AG10803 (cell line): ENCODE results near the gene SLC43A3.

Experiments
- DNase-seq: peaks from one replicate; pipeline ENCODE4 v3.0.0; 2010; ENCODE audit warnings: low read depth
- H3K4me3 ChIP-seq: 2 replicates; pipeline ENCODE4 v1.5.1; 2011; ENCODE audit warnings: mild to moderate bottlenecking, low read length, control low read depth
- TF ChIP-seq, protein P1 (sequence below): conservative IDR thresholded peaks from 2 replicates; pipeline ENCODE4 v1.5.1; 2011; ENCODE audit warnings: mild to moderate bottlenecking, low read length, control low read depth, inconsistent platforms

The SLC43A3 gene

DNA sequence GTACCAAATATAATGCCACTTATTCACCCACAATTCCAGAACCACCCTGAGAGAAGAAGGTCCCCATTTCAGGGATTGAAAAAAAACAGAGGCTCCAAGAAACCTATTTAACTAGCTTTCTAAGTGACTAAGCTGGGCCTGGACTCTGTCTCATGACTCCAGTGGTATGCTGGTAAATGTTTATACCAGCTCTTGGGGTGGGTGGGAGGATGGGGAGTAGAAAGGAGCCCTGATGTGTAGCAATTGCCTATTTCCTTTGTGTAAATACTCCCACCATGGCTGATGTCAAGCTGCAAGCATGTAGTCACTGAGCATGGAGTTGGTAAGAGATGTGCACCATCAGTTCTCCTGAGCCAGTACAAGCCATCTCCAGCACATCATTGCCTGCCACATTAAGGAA lies 48.7 kb downstream of the SLC43A3 start:
- TF ChIP-seq, protein P1, sequence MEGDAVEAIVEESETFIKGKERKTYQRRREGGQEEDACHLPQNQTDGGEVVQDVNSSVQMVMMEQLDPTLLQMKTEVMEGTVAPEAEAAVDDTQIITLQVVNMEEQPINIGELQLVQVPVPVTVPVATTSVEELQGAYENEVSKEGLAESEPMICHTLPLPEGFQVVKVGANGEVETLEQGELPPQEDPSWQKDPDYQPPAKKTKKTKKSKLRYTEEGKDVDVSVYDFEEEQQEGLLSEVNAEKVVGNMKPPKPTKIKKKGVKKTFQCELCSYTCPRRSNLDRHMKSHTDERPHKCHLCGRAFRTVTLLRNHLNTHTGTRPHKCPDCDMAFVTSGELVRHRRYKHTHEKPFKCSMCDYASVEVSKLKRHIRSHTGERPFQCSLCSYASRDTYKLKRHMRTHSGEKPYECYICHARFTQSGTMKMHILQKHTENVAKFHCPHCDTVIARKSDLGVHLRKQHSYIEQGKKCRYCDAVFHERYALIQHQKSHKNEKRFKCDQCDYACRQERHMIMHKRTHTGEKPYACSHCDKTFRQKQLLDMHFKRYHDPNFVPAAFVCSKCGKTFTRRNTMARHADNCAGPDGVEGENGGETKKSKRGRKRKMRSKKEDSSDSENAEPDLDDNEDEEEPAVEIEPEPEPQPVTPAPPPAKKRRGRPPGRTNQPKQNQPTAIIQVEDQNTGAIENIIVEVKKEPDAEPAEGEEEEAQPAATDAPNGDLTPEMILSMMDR, result no peak
- H3K4me3 ChIP-seq, result no peak overlapping the region
- DNase-seq, result no peak

DNA sequence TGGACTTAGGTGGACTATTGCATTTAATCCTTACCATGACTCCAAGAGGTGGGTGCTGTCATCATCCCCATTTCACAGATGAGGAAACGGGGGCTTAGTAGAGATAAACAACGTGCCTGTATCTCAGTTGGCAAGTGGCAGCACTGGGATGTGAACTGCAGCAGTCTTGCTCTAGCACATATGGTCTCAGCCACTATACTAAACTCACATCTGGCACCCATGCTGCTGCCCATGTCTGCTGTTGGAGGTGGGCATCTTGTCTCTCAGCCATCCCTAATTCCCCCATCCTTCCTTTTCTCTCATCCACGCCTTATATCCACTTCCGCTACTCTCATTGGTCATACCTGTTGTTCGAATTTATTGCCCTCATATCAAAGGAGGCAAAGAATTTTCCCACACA lies 49.8 kb downstream of the SLC43A3 start:
- no peak overlapping the region for H3K4me3 ChIP-seq
- TF ChIP-seq, protein P1, result no peak
- DNase-seq, result peak; percentile 26

DNA sequence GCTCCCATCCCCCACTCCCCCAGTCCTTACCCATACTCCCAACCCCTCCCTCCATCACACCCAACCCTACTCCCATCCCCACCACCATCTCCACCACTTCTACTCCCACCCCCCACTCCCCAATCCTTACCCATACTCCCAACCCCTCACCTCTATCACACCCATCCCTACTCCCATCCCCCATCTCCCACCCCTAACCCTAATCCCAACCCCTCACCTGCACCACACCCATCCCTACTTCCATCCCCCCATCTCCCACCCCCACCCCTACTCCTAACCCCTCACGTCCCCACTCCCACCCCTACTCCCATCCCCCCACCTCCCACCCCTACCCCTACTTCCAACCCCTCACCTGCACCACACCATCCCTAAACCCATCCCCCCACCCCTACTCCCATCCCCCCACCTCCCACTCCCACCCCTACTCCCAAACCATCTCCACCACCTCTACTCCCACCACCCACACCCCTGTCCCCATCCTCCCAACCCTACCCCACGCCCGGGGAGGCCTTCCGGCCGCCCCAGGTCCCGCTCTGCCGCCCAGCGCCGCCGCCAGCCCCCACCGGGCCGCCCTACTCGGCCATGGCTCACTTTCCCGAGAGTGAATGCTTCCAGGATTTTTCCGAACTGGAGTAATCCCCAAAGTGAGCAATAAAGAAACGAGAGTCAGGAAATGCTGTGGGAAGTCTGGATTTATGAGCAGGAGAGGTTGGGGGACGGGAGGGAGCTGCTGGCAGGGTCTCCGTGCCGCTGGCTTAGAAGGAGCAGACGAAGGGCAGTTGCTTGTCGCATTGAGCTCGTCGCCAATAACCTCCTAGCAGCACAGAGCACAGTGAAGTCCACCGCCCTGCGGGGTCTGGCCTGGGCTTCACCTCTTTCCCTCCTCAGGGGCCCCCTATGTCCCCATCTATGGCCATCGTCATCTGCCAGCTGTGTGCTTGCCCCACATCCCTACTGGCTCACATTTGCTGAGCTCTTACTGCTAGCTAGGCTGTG lies 50.5 kb downstream of the SLC43A3 start:
- TF ChIP-seq, protein P1, result no peak
- DNase-seq, result no peak
- no peak overlapping the region for H3K4me3 ChIP-seq

DNA sequence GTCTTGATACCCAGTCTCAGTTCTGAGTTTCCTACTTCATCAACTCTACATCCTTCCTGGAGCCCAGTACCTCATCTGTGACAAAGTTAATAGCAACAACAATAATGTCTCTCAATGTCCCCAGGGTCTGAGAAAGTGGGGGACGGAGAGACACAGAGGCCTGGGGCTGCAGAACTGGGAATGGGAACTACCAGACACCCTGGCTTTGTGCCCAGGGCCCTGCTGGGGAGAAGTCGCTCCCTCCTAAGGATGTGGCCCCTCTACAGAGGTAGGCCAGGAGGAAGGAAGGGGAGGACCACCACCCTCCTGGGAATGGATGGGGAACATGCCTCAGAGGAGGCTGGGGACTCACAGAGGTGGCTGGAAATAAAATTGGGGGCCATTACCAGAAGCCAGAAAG lies 51.4 kb downstream of the SLC43A3 start:
- no peak overlapping the region for H3K4me3 ChIP-seq
- TF ChIP-seq, protein P1, result no peak
- DNase-seq, result no peak

DNA sequence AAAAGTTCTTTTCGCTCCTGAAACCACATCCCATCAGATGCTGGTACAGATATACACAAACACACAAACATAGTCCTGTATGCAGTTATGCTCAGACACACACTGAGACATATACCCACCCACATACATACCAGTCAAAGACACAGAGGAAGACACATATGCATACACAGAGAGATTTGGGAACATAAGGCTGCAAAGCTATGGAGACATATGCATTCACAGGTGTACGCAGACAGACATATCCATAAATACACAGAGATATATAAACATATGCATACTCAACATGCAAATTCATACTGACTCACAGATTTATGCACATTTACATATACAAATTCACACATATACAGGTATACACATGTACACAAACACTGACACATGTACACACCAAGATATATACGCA lies 52.0 kb downstream of the SLC43A3 start:
- H3K4me3 ChIP-seq, result no peak overlapping the region
- no peak for DNase-seq
- TF ChIP-seq, protein P1, result no peak

DNA sequence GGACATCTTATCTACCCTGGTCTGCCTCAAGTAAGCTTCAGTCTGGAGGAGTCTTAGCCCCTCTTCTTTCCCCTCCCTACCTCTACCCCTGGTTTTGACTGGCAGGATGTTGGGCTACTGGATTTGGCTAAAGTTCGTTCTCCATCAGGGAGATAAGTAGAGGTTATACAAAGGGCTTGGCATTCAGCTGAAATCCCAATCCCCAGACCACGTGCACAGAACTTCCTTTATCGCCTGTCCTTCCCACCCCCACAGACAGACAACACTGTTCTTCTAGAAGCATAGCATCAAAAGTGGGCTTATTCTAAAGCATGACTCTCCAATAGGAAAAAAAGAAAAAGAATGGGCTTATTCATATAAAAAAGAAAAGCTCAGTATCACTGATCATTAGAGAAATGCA lies 53.8 kb downstream of the SLC43A3 start:
- DNase-seq, result no peak
- H3K4me3 ChIP-seq, result no peak overlapping the region
- TF ChIP-seq, protein P1, result no peak

DNA sequence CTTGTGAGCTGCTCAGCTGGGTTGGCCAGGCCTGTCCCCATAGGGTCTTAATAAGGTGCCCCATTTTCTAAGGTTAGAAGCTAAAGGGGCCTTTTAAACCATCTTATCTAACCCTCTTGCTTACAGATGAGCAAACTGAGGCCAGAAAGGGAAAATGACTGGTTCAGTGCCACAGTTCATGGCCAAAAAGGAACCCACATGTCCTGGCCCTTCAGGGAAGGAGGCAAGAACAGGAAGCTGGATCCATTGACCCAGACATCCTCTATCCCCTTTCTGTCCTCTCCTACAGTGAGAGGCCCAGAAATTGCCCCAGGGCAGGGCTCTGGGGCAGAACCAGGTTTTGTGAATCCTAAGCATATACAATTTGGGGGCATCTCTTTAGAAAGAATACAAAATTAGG lies 56.0 kb downstream of the SLC43A3 start:
- no peak overlapping the region for H3K4me3 ChIP-seq
- no peak for DNase-seq
- TF ChIP-seq, protein P1, result no peak
